T-helper 9 cell (primary cell): ENCODE results near the gene PLA1A.

ENCODE experiments used
- DNase-seq: peaks from one replicate; pipeline ENCODE4 v3.0.0-alpha.2; 2020

PLA1A gene

DNA sequence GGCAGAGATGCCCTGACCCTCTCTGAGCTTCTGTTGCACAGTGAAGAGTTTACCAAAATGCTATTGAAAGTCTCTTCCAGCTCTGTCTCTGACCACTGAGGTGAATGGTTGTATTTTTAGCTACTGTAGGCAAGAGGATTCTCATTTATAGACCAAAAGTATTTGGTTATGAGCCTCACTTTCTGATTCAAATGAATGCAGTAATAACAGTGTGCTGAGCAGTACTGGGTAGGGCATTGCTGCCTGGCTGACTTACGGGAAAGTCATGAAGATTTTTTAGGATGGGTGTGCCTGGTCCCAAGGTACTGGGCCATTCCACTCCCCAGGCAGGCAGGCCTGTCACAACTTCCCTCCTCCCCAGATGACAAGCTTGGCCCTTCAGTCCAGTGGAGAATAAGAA, 15.5 kb downstream of the PLA1A start:
- DNase-seq, result no peak

- no peak for DNase-seq
Measured at GRCh38 chr3:119613872-119614271, 16.2 kb downstream of the PLA1A start.

DNA sequence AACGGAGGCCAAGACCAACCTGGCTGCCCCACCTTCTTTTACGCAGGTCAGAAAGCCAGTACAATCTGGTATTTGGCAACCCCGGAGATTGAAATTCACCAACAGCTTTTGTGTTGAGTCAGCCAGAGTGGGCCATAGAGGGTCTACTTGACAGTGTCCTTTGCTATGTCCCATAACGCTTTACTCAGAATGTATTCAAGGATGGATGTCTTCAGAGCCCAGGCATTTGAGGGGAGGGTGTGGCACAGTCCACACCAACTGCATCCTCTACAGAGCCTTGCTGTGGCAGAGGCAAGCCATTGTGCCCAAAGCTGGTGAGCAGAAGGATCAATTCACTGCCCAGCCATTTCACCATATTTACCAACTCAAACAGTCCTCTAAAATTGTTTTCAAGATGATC, 18.4 kb downstream of the PLA1A start:
- DNase-seq, result no peak

GRCh38 chr3:119619094-119619493, 21.4 kb downstream of the PLA1A start:
- no peak for DNase-seq

- no peak for DNase-seq
Measured at GRCh38 chr3:119620899-119621298, 23.2 kb downstream of the PLA1A start.

- no peak for DNase-seq
Measured at GRCh38 chr3:119624002-119624720, 26.5 kb downstream of the PLA1A start.

DNA sequence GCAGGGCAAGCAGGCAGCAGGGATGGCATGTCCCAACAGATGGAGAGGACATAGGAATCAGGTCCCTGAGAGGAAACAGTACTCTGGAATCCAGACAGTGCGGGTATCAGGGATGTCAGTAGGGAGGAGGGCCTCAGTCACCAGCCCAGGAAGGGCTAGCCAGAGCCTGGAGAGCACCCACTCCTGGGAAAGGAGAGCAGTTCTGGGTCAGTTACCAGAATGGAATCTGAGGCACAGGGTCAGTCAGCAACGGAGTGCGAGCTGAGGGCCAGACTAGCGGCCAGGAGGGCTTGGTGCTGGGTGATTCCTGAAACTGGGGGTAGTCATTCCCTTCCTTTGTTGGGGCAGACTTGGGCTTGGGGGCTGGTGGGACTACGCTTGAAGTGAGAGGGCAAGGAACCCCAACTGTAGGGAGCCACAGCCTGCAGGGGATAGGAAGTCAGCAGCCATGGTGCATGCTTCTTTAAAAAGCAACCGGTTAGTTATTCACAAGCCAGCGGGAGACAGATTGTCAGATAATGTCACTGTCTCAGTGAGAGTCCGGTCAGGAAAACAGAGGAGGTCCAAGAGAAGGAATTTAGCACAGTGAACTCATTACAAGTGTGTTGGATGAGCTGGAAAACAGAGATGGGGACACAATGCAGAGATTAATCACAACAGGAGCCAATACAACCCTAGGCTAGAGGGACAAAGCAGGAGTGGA, 27.9 kb downstream of the PLA1A start:
- DNase-seq, result no peak

DNA sequence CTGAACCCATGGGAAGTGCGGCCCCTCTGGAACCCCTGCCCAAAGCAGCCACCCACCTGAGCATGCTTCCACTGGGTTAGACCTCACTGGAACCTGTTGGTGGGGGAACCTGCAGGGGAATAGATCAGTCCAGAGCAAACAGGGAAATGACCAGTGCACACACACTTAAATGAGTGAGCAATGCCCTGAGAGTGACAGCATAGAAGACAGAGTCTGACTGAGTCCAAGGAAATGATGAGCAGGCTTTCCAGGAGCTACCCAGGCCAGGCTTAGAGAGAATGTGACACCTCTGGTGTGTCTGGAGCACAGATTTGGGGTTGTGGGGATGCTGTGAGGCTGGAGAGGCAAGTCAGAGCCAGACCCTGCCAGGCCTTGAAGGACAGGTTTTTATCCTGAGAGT, 28.5 kb downstream of the PLA1A start:
- no peak for DNase-seq

DNA sequence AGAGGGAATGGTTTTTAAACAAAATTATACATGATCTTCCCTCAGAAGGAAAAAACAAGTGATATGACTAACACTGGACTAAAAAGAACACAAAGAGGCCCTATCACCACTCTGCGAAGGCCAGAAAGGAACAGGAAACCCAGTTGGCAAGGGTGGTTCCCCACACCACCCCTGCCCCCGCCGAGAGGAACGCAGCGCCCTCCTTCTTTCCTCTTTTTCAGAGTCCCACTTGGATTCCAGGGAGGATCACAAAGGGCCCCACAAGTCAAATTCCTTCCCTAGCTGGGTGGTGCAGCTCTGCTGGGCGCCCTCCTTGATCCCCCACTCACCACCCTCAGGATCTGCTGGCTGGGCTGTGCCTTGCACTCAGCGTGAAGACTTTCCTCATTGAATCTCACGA, 29.8 kb downstream of the PLA1A start:
- no peak for DNase-seq

DNA sequence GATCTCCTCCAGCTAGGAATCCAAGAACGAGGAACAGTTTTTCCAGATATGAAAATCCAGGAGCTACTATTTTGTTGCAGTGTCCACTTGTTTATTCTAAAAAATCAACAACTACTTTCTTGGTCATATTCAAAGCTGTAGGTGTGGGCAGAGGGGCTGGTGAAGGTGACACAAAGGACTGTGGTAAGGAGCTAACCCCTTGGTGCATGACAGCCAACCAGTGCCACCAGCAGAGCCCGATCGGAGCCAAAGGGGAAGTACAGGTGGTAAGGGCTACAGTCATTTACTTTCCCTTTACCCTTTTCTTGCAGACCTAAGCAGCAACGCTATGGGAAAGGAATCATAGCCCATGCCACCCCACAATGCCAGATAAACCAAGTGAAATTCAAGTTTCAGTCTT, 30.7 kb downstream of the PLA1A start:
- no peak for DNase-seq

DNA sequence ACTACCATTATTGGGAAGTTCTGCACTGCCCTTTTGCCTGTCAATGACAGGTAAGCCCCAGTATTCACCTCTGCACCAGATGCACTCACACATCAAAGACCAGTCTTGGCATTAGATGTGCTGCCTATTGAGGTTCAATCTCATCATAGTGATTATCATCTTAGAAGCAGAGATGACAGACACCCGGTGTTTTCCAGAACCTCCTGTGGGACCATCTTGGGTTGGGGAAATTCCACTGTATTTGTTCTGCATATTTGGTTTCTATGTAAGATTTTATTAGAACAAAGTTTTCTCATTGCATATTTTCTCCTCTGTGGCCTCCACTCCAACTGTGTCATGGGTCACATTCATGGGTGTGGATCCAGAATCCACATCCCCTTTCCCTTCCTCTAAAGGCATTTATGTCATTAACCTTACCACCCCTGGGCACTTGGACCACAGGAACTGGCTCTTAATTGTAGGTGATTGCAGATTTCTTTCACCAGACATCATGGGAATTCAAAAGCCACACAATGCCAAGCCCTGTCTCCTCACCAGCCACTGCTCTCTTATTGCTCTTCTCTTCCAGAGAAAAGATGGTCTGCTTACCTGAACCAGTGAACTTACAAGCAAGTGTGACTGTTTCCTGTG, 31.2 kb downstream of the PLA1A start:
- DNase-seq, result no peak

- no peak for DNase-seq
Measured at GRCh38 chr3:119630128-119630879, 32.6 kb downstream of the PLA1A start.

DNA sequence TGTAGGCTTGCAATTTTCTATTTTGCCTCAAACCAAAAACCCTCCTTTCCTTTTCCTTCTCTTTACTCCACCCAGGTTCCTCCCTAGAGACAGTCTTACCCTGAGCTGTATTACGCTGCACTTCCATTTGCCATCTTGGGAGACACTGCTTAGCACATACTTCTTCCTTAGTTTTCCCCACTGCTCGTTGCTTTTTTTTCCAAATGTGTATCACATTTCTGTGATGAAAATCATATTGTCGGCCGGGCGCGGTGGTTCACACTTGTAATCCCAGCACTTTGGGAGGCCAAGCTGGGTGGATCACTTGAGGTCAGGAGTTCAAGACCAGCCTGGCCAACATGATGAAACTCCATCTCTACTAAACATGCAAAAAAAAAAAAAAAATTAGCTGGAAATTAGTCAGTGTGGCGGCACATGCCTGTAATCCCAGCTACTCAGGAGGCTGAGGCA, 33.2 kb downstream of the PLA1A start:
- DNase-seq, result no peak

DNA sequence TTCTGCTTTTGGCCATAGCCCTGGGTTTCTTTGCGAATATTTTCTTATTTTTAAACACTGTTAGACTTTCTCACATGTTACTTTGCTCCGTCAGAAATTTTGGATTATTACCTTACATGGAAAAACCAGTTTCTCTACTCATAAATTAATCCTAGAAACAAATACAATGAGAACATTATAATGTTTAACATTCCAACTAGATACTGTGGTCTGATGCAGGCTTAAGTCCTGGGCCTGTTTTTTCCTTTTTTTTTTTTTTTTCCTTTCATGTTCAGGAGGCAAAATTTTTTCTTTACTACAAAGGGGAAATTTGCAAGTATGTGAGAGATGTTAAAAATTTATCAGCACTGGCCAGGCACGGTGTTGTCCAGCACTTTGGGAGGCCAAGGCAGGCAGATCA, 33.8 kb downstream of the PLA1A start:
- no peak for DNase-seq

DNA sequence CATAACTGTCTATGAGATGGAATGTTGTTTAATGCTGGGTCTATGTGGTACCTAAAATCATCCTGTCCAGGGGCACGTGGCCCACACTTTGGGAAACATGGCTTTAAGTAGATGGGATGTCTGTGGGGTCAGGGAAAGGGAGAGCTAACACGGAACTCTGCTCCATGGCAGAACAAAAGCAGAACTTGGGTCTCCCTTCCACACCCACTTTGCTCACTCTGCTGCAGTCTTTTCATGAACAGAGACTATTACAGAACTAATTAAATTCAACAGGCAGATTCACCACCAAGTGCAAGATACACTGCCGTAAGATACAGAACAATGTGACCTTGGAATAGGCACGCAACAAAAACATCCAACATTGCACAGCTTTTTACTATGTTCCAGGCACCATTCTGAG, 34.5 kb downstream of the PLA1A start:
- no peak for DNase-seq

- DNase-seq, result no peak
Measured at GRCh38 chr3:119632829-119633228, 35.1 kb downstream of the PLA1A start.

GRCh38 chr3:119635719-119636118, 38.0 kb downstream of the PLA1A start:
- no peak for DNase-seq

- DNase-seq, result no peak
Measured at GRCh38 chr3:119636249-119636648, 38.6 kb downstream of the PLA1A start.

DNA sequence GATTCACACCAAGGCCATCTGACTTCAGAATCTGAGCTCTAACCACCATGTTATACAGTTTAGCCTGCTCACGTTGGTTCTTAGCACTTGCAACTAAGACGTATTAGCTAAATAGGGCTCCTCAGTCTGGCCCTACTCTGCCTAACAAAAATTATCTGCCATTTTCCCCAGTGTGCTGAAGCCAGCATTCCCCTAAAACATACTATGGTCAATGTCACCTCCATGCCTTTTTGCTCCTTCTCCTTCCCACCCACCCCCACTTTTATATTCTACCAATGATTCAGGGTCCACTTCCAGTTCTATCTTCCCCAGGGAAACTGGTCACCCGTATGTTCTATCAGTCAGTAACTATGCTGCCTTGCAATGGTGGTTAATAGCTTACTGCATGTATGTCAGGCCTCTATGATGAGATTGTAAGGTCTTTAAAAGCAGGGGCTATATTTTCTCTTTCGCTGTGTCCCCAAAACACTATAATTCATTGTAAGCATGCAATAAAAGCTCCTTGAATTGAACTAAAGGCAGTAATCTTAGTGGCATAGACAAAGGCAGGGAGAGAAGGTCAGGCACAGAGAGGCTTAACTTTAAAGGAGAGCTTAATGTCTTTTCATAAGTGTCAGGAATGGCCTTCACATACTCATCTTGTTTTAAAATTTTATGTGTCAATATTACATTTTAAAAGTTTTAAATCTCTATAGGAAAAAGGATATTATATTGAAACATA, 39.4 kb downstream of the PLA1A start:
- no peak for DNase-seq

DNA sequence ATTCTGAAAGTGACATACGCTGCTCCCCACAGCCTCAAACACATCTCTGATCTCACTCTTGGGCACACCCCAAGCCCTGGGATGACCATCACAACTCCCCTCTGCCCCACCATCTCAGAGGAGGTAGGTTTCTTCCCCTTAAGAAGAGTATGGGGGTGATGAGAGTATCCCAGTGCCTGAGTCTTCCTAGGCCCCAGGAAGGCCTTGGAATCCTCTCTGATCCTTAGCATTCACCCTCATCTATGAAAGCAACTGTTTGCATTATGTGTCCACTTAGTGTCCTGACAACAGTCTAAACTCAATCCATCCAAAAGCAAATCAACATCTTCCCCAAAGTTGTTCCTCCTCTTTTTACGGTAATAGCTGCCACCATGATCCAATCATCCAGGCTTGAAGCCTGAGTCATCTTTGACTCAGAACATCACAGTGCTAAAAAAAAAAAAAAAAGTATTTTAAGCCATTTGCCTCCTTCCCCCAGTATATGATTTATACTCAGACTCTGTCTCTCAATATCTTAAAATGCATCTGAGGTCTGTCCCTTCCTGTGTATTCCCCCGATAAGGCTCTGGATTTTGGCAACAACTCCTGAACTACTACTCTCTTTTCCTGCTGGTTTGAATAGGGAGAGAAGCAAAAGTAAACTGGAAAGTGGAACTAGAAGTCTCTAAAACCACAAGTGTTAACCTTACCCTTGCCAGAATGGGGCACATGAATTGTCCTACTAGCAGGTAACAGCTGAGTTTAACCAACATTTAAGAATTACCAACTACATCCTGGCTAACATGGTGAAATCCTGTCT, 40.2 kb downstream of the PLA1A start:
- no peak for DNase-seq

- no peak for DNase-seq
Measured at GRCh38 chr3:119639494-119640350, 42.0 kb downstream of the PLA1A start.
